IPS-11a (cell line): Measurements from ENCODE around the gene MGAT5B.

Source experiments
- H3K4me3 ChIP-seq: one replicate; pipeline ENCODE4 v1.5.1; 2013; ENCODE audit warnings: low read depth, low read length, control low read depth

MGAT5B gene

GRCh38 chr17:76877437-76877836, 9.2 kb downstream of the MGAT5B start:
- no peak overlapping the region for H3K4me3 ChIP-seq

DNA sequence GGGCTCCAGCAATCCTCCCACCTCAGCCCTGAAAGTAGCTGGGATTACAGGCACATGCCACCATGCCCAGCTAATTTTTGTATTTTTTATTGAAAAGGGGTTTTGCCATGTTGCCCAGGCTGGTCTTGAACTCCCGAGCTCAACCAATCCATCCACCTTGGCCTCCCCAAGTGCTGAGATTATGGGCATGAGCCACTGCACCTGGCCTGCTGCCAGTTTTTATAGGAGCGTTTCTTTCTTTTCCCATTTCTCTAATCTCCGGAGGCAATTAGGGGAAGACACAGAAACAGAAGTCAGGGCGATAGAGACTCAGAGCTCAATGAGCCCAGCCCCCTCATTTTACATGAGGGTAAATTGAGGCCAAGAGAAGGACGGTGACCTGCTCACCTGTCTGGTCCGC, 10.4 kb downstream of the MGAT5B start:
- H3K4me3 ChIP-seq: no peak overlapping the region

DNA sequence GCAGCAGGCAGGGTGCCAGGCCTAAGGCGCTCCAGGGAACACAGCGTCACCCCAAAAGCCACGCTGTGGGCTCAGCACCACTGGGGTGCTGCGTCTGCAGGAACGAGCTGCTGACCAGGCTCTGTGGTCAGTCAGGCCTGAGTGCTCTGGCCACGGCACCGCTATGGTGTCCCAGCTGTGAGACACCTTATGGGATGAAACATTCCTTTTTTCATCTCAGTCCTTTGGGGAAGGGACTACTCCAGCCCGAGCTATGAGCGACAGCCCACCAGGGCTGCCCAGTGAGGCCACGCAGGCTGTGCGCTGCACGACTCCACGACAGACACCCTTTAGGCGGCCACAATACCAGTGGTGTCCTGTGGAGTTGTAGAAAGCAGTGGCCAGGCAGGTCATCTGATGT, 11.1 kb downstream of the MGAT5B start:
- H3K4me3 ChIP-seq: no peak overlapping the region

- H3K4me3 ChIP-seq: no peak overlapping the region
Measured at GRCh38 chr17:76879691-76880090, 11.5 kb downstream of the MGAT5B start.

- no peak overlapping the region for H3K4me3 ChIP-seq
Measured at GRCh38 chr17:76880268-76880667, 12.1 kb downstream of the MGAT5B start.

- H3K4me3 ChIP-seq: no peak overlapping the region
Measured at GRCh38 chr17:76880971-76881370, 12.8 kb downstream of the MGAT5B start.

DNA sequence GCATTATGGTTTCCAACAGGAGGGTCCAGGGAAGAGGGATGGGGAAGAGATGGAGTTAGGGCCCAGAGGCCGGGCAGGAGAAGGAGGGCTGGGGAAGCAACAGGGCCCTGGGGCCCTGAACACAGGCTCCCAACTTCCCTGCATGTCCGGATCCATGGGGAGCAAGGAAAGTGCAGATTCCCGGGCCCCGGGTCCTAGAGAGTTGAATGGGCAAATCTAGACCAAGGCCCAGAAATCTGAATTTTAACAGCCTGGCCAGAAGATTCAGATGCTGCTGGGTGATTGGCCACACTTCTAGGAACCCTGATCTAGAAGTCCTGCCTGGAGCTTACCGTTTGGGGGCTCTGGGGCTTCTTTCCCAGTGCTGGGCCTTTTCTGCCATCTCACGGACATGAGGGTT, 13.2 kb downstream of the MGAT5B start:
- H3K4me3 ChIP-seq: no peak overlapping the region

GRCh38 chr17:76881966-76882365, 13.8 kb downstream of the MGAT5B start:
- H3K4me3 ChIP-seq: no peak overlapping the region

GRCh38 chr17:76883744-76884525, 15.7 kb downstream of the MGAT5B start:
- no peak overlapping the region for H3K4me3 ChIP-seq

GRCh38 chr17:76884995-76885893, 17.0 kb downstream of the MGAT5B start:
- no peak overlapping the region for H3K4me3 ChIP-seq

- H3K4me3 ChIP-seq: no peak overlapping the region
Measured at GRCh38 chr17:76885894-76886290, 17.7 kb downstream of the MGAT5B start.

GRCh38 chr17:76886395-76886794, 18.2 kb downstream of the MGAT5B start:
- no peak overlapping the region for H3K4me3 ChIP-seq

DNA sequence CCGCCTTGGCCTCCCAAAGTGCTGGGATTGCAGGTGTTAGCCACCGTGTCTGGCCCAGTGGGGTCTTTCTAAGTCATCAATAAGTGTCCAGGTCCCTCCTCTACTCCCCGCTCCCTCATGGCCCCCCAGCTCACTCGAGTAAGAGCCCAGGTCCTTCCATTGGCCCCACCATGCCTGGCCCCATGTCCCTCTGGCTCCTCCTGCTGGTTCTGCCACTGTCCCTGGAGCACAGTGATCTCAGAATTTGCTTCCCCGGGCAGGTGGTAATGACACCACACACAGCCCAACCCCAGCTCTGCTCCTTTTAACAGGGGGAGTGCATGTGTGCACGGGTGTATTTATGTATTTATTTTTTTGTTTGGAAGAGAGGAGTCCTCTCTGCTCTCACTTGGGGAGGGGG, 19.6 kb downstream of the MGAT5B start:
- no peak overlapping the region for H3K4me3 ChIP-seq

DNA sequence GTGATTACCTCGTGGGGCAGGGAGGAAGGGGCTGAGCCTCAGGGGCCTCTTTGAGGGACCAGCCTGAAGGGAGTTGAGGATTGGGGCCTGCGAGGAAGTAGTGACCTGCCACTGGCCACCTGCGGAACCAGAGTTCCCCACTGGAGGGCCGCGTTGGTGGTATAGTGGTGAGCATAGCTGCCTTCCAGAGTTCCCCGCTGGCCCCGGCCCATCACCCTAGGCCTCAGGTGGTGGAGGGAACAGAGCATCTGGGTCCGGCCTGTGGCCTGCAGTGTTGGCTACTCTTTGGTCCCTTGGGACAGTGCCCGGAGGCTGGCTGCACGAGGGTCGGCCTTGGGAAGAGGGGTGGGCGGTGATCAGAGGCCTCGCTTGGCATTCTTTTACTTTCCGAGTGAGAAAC, 20.5 kb downstream of the MGAT5B start:
- no peak overlapping the region for H3K4me3 ChIP-seq

- no peak overlapping the region for H3K4me3 ChIP-seq
Measured at GRCh38 chr17:76889323-76889722, 21.1 kb downstream of the MGAT5B start.

DNA sequence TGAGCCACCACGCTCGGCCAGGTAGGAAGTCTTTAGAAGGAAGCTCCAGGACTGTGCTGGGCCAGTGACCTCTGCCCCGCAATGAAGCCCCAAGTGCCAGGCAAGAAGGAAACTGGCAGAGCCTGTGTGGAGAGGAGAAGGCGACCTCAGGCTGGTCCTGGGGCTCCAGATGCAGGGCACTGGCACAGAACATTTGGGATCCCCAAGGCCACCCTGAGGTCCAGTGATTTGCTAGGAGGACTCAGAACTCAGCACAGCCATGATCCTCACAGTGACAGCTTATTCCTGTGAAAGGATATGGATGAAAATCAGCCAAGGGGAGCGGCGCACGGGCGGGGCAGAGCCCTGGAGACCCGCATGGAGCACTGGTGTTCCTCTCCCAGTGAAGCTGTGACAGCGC, 24.1 kb downstream of the MGAT5B start:
- no peak overlapping the region for H3K4me3 ChIP-seq

DNA sequence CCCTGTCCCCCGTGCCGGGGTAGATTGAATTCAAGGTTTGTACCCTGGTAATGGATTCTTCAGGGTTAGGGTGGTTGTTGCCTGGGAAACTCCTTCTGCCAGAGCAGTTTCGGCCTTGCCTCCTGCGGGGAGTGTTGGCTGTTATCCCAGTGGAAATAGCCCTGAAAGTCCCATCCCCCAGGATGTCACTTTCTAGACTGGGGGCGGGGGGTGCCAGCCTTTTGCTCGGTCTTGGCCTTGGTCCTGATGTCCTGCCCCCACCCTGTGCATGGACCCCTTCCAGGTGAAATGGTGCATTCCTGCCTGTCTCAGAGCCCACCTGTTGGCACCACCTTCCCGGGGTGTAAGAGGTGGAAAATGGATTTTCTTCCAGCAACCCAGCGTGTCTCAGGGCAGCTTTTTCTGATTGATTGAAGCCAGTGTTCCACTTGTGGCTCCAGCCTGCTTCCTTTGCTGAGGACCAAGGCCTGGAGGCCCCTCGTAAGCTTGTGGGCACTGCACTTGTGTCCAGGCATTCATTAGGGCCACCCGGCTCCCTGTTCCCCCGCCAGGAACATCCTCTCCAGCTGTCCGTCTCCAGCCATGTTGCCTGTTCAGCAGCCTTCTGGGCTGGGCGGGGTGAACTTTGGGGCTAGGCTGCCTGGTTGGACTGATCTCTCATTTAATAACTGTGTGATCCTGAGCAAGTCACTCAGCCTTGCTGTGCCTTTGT, 25.6 kb downstream of the MGAT5B start:
- H3K4me3 ChIP-seq: no peak overlapping the region

- no peak overlapping the region for H3K4me3 ChIP-seq
Measured at GRCh38 chr17:76894842-76895241, 26.6 kb downstream of the MGAT5B start.

DNA sequence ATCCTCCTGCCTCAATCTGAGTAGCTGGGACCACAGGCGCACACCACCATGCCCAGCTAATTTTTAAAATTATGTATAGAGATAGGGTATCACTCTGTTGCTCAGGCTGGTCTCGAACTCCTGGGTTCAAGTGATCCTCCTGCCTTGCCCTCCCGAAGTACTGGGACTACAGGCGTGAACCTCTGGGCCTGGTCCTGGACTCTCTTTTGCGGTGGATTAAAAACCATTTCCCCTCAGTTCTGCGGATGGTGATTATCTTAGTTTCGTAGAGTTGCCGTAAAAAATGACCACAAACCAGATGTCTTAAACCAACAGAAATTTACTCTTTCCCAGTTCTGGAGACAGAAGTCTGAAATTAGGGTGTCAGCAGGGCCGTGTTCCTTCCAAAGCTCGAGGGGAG, 28.8 kb downstream of the MGAT5B start:
- H3K4me3 ChIP-seq: no peak overlapping the region

DNA sequence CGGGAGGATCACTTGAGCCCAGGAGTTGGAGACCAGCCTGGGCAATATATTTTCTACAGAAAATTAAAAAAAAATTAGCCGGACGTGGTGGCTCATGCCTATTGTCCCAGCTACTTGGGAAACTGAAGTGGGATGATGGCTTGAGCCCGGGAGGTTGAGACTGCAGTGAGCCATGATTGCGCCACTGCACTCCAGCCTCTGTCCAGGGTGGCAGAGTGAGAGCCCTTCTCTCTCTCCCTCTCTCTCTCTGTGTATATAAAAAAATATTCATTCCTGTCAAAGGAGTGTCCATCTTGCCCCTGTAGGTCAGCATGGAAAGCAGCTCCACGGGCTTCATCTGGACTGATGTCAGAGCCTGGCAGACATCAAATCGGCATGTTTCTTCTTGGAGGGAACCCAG, 31.2 kb downstream of the MGAT5B start:
- no peak overlapping the region for H3K4me3 ChIP-seq

GRCh38 chr17:76900723-76901122, 32.5 kb downstream of the MGAT5B start:
- no peak overlapping the region for H3K4me3 ChIP-seq
